Gastroesophageal sphincter (tissue), 4 donors: ENCODE results near the gene DPM3. TPM values are rescaled to one million over a fixed set of nuclear protein-coding genes. Genes with fewer than 3 reads are reported as not detected.
"Not testable (repeated sequence)": the region's sequence is repeated elsewhere in the genome, so short reads cannot be mapped to it uniquely, and the experiment has no call there.

Experiments
- ATAC-seq: fragments of 150-250 bp; one replicate; pipeline ENCODE4 v1.9.1; 2016; ENCODE audit warnings: mild to moderate bottlenecking, moderate library complexity
- H3K27ac ChIP-seq, 4 donors: fragments of 200-600 bp; sonication (generic) in 3 of 4; 1 replicate in 3 of 4; 2 replicates in 1 of 4; pipeline ENCODE4 v1.5.1; 2016 to 2019
- H3K27me3 ChIP-seq: fragments of 200-600 bp; sonication (generic); one replicate; pipeline ENCODE4 v1.5.1; 2019
- H3K36me3 ChIP-seq, 2 donors: fragments of 200-600 bp; sonication (generic); one replicate each; pipeline ENCODE4 v1.5.1; 2019; ENCODE audit warnings: control low read depth in 1 of 2
- H3K4me1 ChIP-seq, 3 donors: fragments of 200-600 bp; sonication (generic); 1 replicate in 2 of 3; 2 replicates in 1 of 3; pipeline ENCODE4 v1.5.1; 2016 to 2019; ENCODE audit warnings: control low read depth in 2 of 3
- H3K4me3 ChIP-seq, 2 donors: fragments of 200-600 bp; sonication (generic); one replicate each; pipeline ENCODE4 v1.5.1; 2019; ENCODE audit warnings: mild to moderate bottlenecking in 1 of 2, moderate library complexity in 1 of 2
- H3K9me3 ChIP-seq, 3 donors: fragments of 200-600 bp; sonication (generic); one replicate each; pipeline ENCODE4 v1.5.1; 2017 to 2019; ENCODE audit warnings: control low read depth in 2 of 3
- EP300 ChIP-seq: sonication (generic); formaldehyde crosslinking; IDR thresholded peaks from one replicate; pipeline ENCODE4 v1.6.1; 2017; ENCODE audit warnings: antibody characterized with exemption, mild to moderate bottlenecking
- POLR2A ChIP-seq, 2 donors: fragments of 450-650 bp; IDR thresholded peaks; one replicate each; pipeline ENCODE4 v1.6.1; 2017; ENCODE audit warnings: antibody characterized with exemption in 2 of 2, mild to moderate bottlenecking in 2 of 2, moderate library complexity in 1 of 2
- POLR2AphosphoS5 ChIP-seq: sonication (generic); formaldehyde crosslinking; IDR thresholded peaks from one replicate; pipeline ENCODE4 v1.6.1; 2017; ENCODE audit warnings: antibody characterized with exemption
- WGBS, 2 donors: methylation state at CpG; one replicate each; pipeline ENCODE4 v1.1.5; 2018; ENCODE audit warnings: low coverage in 1 of 2; 5-methylcytosine and 5-hydroxymethylcytosine counted together
- total RNA-seq, 4 donors: library from RNA; depleted of rRNA; stranded (reverse); fragments of >200 nt; gene quantifications; one replicate each; pipeline ENCODE4 v1.1.0, GENCODE V29; 2016
- TF ChIP-seq, protein P1 (sequence below), 4 experiments: fragments of 200-600 bp in 2 of 4; fragments of 450-650 bp in 2 of 4; sonication (generic) in 1 of 4; IDR thresholded peaks; one replicate each; pipeline ENCODE4 v1.5.1; 2017 to 2019; ENCODE audit warnings: antibody characterized with exemption in 4 of 4, mild to moderate bottlenecking in 2 of 4, moderate library complexity in 2 of 4

The DPM3 gene
- total RNA-seq, 4 donors from 2014 or later, result 57.9 to 128 (median 87.7) TPM

DNA sequence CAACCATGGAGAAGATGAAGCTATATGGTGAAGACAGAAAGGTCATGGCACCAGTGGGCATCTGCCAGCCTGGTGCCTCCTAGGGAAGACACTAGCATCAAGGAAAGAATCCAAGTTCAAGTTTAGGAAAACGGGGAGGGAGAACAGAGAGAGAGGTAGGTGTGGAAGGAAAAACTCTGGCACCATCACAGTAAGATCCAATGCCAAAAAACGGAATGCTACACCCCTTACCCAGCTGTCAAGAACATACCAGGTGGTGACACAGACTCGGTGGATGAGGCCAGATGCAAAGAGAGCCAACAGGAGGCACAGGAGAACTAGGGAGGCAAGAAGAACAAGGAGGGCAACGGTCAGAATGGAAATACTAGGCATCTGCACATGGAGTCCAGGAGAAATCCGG is 29.2 kb upstream of the DPM3 start:
- WGBS, 2 donors, result 59 to 79% methylated on average over 2 to 5 of the region's 5 CpGs
- H3K27ac ChIP-seq, result no peak overlapping the region
- peaks cover 0 to 61% (median 28%) of the 10 kb centered on the region in 3 donors for H3K4me1 ChIP-seq
- H3K9me3 ChIP-seq, result no peaks in the 10 kb centered on the region
- no peak for ATAC-seq
- H3K27me3 ChIP-seq, result peaks cover 12% of the 10 kb centered on the region
- peaks cover 0 to 27% of the 10 kb centered on the region in 2 donors for H3K36me3 ChIP-seq
- no peak for TF ChIP-seq POLR2AphosphoS5
- TF ChIP-seq EP300, result no peak
- TF ChIP-seq, protein P1, sequence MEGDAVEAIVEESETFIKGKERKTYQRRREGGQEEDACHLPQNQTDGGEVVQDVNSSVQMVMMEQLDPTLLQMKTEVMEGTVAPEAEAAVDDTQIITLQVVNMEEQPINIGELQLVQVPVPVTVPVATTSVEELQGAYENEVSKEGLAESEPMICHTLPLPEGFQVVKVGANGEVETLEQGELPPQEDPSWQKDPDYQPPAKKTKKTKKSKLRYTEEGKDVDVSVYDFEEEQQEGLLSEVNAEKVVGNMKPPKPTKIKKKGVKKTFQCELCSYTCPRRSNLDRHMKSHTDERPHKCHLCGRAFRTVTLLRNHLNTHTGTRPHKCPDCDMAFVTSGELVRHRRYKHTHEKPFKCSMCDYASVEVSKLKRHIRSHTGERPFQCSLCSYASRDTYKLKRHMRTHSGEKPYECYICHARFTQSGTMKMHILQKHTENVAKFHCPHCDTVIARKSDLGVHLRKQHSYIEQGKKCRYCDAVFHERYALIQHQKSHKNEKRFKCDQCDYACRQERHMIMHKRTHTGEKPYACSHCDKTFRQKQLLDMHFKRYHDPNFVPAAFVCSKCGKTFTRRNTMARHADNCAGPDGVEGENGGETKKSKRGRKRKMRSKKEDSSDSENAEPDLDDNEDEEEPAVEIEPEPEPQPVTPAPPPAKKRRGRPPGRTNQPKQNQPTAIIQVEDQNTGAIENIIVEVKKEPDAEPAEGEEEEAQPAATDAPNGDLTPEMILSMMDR (IDR thresholded peaks at IDR 0.05), result no peak
- no peak for TF ChIP-seq POLR2A (IDR thresholded peaks at IDR 0.05)
- H3K4me3 ChIP-seq, result no peak overlapping the region

DNA sequence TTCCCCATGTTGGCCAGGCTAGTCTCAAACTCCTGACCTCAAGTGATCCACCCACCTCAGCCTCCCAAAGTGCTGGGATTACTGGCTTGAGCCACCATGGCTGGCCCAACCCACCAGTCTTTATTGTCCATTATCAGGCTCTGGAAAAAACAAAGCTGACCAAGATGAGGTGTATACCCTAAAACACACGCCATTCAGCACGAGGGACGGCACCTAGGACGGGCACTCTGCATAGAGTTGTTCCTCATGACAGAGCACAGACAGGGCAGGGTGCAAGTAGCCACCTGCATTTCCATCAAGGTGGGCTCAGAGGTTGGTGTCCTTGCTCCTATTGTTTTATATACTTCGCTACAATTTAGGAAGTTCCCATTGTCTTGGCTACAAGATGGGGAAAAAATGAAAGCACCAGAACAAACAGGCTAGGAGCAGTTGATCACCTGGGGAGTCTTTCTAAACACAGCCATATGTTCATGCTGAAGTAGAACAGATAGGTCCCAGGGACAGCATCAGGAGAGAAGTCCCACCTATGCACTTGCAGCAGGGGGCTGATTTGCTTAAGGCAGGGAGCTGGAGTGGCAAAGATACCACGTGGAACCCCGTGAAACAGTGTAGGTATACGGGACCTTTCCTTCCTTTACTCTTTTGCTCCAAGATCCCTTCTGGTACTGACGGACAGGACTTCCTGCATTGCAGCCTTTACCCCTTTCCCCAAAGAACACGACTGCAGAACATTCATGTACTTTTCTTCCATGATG is 28.3 kb upstream of the DPM3 start:
- WGBS, 2 donors, result 65 to 73% methylated on average over 8 to 10 of the region's 10 CpGs
- TF ChIP-seq, protein P1 (IDR thresholded peaks at IDR 0.05), result no peak
- TF ChIP-seq POLR2A (IDR thresholded peaks at IDR 0.05), result no peak
- TF ChIP-seq EP300, result no peak
- no peak for TF ChIP-seq POLR2AphosphoS5
- ATAC-seq, result no peak

DNA sequence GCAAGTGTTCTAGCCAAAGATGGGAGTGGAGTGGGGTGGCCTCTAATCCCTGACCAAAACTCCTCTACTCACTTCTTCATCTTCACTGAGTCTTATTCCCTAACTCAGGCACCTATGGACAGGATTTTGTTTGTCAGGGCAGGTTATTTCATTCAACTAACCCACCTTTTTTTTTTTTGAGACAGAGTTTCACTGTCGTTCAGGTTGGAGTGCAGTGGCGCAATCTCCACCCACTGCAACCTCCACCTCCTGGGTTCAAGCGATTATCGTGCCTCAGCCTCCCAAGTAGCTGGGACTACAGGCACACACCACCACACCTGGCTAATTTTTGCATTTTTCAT is 27.7 kb upstream of the DPM3 start:
- H3K4me3 ChIP-seq, ATAC-seq, H3K27me3 ChIP-seq, H3K9me3 ChIP-seq: not testable (repeated sequence)
- Histone ChIP-seq H3K4me1 (peaks cover 0 to 47% (median 18%) of the 10 kb centered on the region in 3 donors), H3K27ac (peak overlapping the region in 1 of 4 donors; percentile 63), H3K36me3 (peaks cover 0 to 27% of the 10 kb centered on the region in 2 donors)
- 20 to 30% methylated on average over 1 to 2 of the region's 4 CpGs for WGBS, 2 donors

More for the DNA sequence above, 28.3 kb upstream of the DPM3 start:
- Histone ChIP-seq H3K27me3 (peaks cover 3% of the 10 kb centered on the region), H3K4me1 (peaks cover 0 to 52% (median 22%) of the 10 kb centered on the region in 3 donors), H3K36me3 (peaks cover 0 to 27% of the 10 kb centered on the region in 2 donors), H3K4me3 (no peak overlapping the region), H3K27ac (no peak overlapping the region), H3K9me3 (no peaks in the 10 kb centered on the region)

DNA sequence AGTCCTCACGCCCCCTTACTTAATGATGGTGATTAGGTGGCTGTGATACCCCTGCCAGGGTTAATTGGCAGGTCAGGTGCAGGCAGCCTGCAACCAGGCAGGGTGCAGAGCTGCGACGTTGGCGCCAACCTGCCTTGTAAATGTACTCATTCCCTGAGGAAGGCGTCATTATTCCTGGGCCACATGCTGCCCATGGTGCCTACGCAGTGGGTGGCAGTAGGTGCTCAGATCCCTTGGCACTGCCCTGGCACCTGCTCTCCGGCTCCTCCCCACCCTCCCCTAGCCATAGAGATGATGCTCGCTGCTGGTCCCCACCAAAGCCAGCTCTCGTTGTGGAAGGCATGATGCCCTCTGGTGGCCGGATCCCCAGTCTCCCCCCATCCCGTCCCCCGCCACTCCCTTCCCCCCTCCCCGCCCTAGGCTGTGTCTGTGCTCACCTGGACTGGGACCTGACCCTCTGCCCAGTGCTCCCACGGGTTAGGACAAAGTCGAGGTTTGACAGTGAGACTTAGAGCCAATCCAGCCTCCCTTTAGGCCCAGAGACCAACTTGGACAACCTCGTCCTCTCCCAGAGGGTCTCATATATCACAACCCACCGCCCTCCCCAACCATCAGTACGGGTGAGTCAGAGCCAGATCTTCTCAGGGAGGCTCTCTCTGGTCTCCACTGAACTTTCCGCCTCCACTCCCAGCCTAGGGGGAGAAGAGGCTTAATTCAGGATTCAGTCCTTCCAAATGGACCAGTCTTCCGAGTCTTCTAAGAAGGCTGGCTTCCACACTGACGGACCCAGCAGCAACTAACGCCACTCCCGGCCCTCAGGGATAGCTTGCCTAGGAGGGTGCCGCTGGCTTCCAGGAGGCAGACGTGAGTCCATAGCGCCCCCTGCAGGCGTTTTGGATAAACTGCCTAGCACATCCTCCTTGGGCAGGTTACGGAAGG is 27.1 kb upstream of the DPM3 start:
- H3K4me1 ChIP-seq, result peaks cover 0 to 45% (median 18%) of the 10 kb centered on the region in 3 donors
- no peaks in the 10 kb centered on the region for H3K9me3 ChIP-seq
- 0 to 22% methylated on average over 3 to 9 of the region's 28 CpGs for WGBS, 2 donors
- TF ChIP-seq POLR2AphosphoS5 (peak; percentile 25), EP300 (no peak)
- TF ChIP-seq, protein P1 (IDR thresholded peaks at IDR 0.05), result peak; percentile 85 to 94 (median 90)
- peak overlapping the region in 1 of 2 donors; percentile 20 for H3K4me3 ChIP-seq
- H3K27me3 ChIP-seq, result no peaks in the 10 kb centered on the region
- peak; percentile 85 for ATAC-seq
- H3K27ac ChIP-seq, result peak overlapping the region in 3 of 4 donors; percentile 51 to 68 (median 63)
- H3K36me3 ChIP-seq, result peaks cover 0 to 27% of the 10 kb centered on the region in 2 donors

DNA sequence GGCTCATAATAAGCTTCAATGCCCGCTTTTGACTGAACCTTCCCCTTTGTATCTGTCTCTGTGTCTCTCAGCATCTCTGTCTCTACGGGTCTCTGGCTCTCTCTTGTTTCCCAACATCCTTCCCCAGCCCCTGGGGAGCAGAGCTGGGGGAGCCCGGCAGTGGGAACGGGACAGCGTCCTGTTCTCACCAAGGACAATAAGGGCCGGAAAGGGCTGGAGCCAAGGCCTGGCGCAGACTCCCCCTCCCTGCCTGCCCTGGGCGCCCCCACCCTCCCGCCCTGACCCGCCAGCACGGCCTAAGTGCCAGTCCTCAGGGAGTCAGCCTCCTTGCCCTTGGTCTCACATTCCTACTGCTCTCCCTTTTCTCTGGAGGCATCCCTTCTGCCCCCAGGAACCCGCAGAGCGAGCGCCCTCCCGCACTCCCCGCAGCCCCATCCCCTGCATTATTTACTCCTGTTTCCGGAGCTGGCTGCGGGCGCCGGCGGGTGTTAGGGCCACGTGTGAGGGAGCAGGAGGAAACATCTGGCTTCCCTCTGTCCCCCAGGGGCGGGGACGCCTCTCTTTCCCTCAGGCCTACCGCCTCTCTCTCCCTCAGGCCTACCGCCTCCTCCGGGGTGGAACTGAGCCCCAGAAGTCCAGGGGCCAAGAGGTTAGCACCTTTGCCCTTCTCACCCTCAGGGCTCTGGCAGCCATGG is 26.3 kb upstream of the DPM3 start:
- Histone ChIP-seq H3K27ac (peak overlapping the region in 3 of 4 donors; percentile 51 to 68 (median 63)), H3K9me3 (no peaks in the 10 kb centered on the region), H3K27me3 (no peaks in the 10 kb centered on the region), H3K4me3 (peak overlapping the region in 1 of 2 donors; percentile 20), H3K36me3 (peaks cover 0 to 27% of the 10 kb centered on the region in 2 donors), H3K4me1 (peaks cover 0 to 37% (median 11%) of the 10 kb centered on the region in 3 donors)
- TF ChIP-seq POLR2A (IDR thresholded peaks at IDR 0.05), result no peak
- TF ChIP-seq, protein P1 (IDR thresholded peaks at IDR 0.05), result no peak
- TF ChIP-seq POLR2AphosphoS5, result peak; percentile 15
- no peak for TF ChIP-seq EP300
- WGBS, 2 donors, result 62% methylated on average over 6 of the region's 27 CpGs; no CpG with 5 or more reads in 1 of the 2 donors
- peak; percentile 73 for ATAC-seq
